Neural cell (in vitro differentiated cells): ENCODE results near the gene SLC66A1. TPM values are rescaled to one million over a fixed set of nuclear protein-coding genes. Genes with fewer than 3 reads are reported as not detected.

Source experiments
- H2AFZ ChIP-seq: fragments of 200-600, 300-800 bp; sonication (generic), shearing (Covaris generic); 2 replicates; pipeline ENCODE4 v1.6.0; 2014; ENCODE audit warnings: low read depth, mild to moderate bottlenecking, antibody characterized with exemption, low read length, moderate library complexity
- H3F3A ChIP-seq: fragments of 200-600 bp; shearing (Covaris generic); 2 replicates; pipeline ENCODE4 v1.6.1; 2016; ENCODE audit warnings: mild to moderate bottlenecking, moderate library complexity, mixed read lengths, antibody characterized with exemption, low read length; ENCODE audit not compliant: insufficient read depth, poor library complexity, severe bottlenecking
- H3K27ac ChIP-seq: fragments of 200-600, 300-800 bp; sonication (generic), shearing (Covaris generic); 2 replicates; pipeline ENCODE4 v1.5.1; 2014; ENCODE audit warnings: mild to moderate bottlenecking, low read length, moderate library complexity
- H3K27me3 ChIP-seq: fragments of 300-800, 200-600 bp; sonication (generic), shearing (Covaris generic); 2 replicates; pipeline ENCODE4 v1.6.0; 2014; ENCODE audit warnings: mild to moderate bottlenecking, low read depth, low read length, moderate library complexity; ENCODE audit not compliant: insufficient read depth
- H3K36me3 ChIP-seq: fragments of 300-800, 200-600 bp; sonication (generic), shearing (Covaris generic); 2 replicates; pipeline ENCODE4 v1.5.1; 2014; ENCODE audit warnings: mild to moderate bottlenecking, antibody characterized with exemption, low read length, moderate library complexity; ENCODE audit not compliant: insufficient read depth
- H3K4me2 ChIP-seq: fragments of 300-800, 200-600 bp; sonication (generic), shearing (Covaris generic); 2 replicates; pipeline ENCODE4 v1.6.0; 2014; ENCODE audit warnings: mild to moderate bottlenecking, low read length
- H3K4me3 ChIP-seq: fragments of 300-800, 200-600 bp; sonication (generic), shearing (Covaris generic); 2 replicates; pipeline ENCODE4 v1.5.1; 2014; ENCODE audit warnings: mild to moderate bottlenecking, low read length, moderate library complexity
- H3K79me2 ChIP-seq: fragments of 200-600 bp; shearing (Covaris generic); replicated peaks from 2 replicates; pipeline ENCODE4 v1.6.0; 2014; ENCODE audit warnings: mild to moderate bottlenecking, low read length, moderate library complexity; ENCODE audit not compliant: insufficient read depth
- H3K9ac ChIP-seq: fragments of 300-800, 200-600 bp; sonication (generic), shearing (Covaris generic); 2 replicates; pipeline ENCODE4 v1.6.1; 2016; ENCODE audit warnings: mild to moderate bottlenecking, low read length, mixed read lengths
- H3K9me2 ChIP-seq: fragments of 200-600 bp; shearing (Covaris generic); 2 replicates; pipeline ENCODE4 v1.6.1; 2016; ENCODE audit warnings: mild to moderate bottlenecking, low read length, mixed read lengths; ENCODE audit not compliant: insufficient read depth
- H3K9me3 ChIP-seq: fragments of 200-600, 300-800 bp; sonication (generic), shearing (Covaris generic); 2 replicates; pipeline ENCODE4 v1.6.1; 2016; ENCODE audit warnings: mild to moderate bottlenecking, mixed run types, low read length, moderate library complexity, mixed read lengths
- H4K20me1 ChIP-seq: fragments of 200-600 bp; shearing (Covaris generic); 2 replicates; pipeline ENCODE4 v1.6.1; 2016; ENCODE audit warnings: mild to moderate bottlenecking, mixed run types; ENCODE audit not compliant: insufficient read depth
- CTCF ChIP-seq: fragments of 450-650 bp; IDR thresholded peaks from 2 replicates; pipeline ENCODE4 v1.5.1; 2014; ENCODE audit warnings: antibody characterized with exemption, mild to moderate bottlenecking, moderate library complexity; ENCODE audit not compliant: poor library complexity, severe bottlenecking
- EP300 ChIP-seq: fragments of 450-650 bp; conservative IDR thresholded peaks from 2 replicates; pipeline ENCODE4 v1.6.1; 2014; ENCODE audit warnings: antibody characterized with exemption, mild to moderate bottlenecking, moderate library complexity; ENCODE audit not compliant: poor library complexity, severe bottlenecking
- EZH2 ChIP-seq: fragments of 200-600, 300-800 bp; shearing (Covaris generic), sonication (generic); IDR thresholded peaks from 2 replicates; pipeline ENCODE4 v1.6.1; 2014; ENCODE audit warnings: antibody characterized with exemption, low read length, borderline replicate concordance, mild to moderate bottlenecking; ENCODE audit not compliant: insufficient read depth, poor library complexity, severe bottlenecking
- MXI1 ChIP-seq: fragments of 450-650 bp; conservative IDR thresholded peaks from 2 replicates; pipeline ENCODE4 v1.6.1; 2014; ENCODE audit warnings: antibody characterized with exemption, mild to moderate bottlenecking; ENCODE audit not compliant: poor library complexity, severe bottlenecking
- POLR2AphosphoS5 ChIP-seq: IDR thresholded peaks from 2 replicates; pipeline ENCODE4 v1.6.1; 2012
- RAD21 ChIP-seq: fragments of 450-650 bp; conservative IDR thresholded peaks from 2 replicates; pipeline ENCODE4 v1.6.1; 2014; ENCODE audit warnings: antibody characterized with exemption, mild to moderate bottlenecking, moderate library complexity
- REST ChIP-seq: IDR thresholded peaks from 2 replicates; pipeline ENCODE4 v1.6.1; 2012; ENCODE audit warnings: borderline replicate concordance
- SMC3 ChIP-seq: fragments of 450-650 bp; conservative IDR thresholded peaks from 2 replicates; pipeline ENCODE4 v1.6.1; 2014; ENCODE audit warnings: antibody characterized with exemption, mild to moderate bottlenecking, moderate library complexity; ENCODE audit not compliant: poor library complexity
- TAF1 ChIP-seq: IDR thresholded peaks from 2 replicates; pipeline ENCODE4 v1.6.1; 2012; ENCODE audit warnings: low read depth
- polyA minus RNA-seq: library from RNA; depleted of rRNA, polyadenylated mRNA; stranded (reverse); fragments of >200 nt; gene quantifications from 2 replicates; pipeline ENCODE4 v1.2.3, GENCODE V29; 2014
- polyA plus RNA-seq: library from polyadenylated mRNA; depleted of rRNA; stranded (reverse); fragments of >200 nt; gene quantifications from 2 replicates; pipeline ENCODE4 v1.2.3, GENCODE V29; 2014

SLC66A1 gene
- polyA plus RNA-seq, result 31.8 and 48.3 TPM in 2 replicates
- polyA minus RNA-seq, result 25.6 and 34.1 TPM in 2 replicates

- peak within 1 kb of the TSS; percentile 98 for H3K4me3 ChIP-seq
- H2AFZ ChIP-seq, result peak within 1 kb of the TSS; percentile 40
- H3K79me2 ChIP-seq, result peaks cover 12% of the 10 kb centered on the region
- H3K36me3 ChIP-seq, result no peaks in the 10 kb centered on the region
- no peaks in the 10 kb centered on the region for H4K20me1 ChIP-seq
- TF ChIP-seq SMC3 (peak; percentile 34), REST (peak; percentile 37), EP300 (no peak), MXI1 (peak; percentile 81), TAF1 (no peak), POLR2AphosphoS5 (peak; percentile 80)
- H3K27me3 ChIP-seq, result no peaks in the 10 kb centered on the region
- no peaks in the 10 kb centered on the region for H3K9me3 ChIP-seq
- H3K4me2 ChIP-seq, result peak within 1 kb of the TSS; percentile 88
- H3K27ac ChIP-seq, result peak within 1 kb of the TSS; percentile 47
- no peaks in the 10 kb centered on the region for H3K9me2 ChIP-seq
- no peaks in the 10 kb centered on the region for H3F3A ChIP-seq
- peak within 1 kb of the TSS; percentile 90 for H3K9ac ChIP-seq
These were observed at the start of gene SLC66A1, which contains the start of gene AKR7A2 for GRCh38 chr1:19311931-19312781. SLC66A1 (plus strand) TSS chr1:19312326; CDS start chr1:19317678, 5,352 bp downstream. AKR7A2 (minus strand) TSS chr1:19312144; CDS start chr1:19312124, 20 bp downstream.

GRCh38 chr1:19262744-19263143 lies 49.4 kb upstream of the SLC66A1 start:
- TF ChIP-seq RAD21, result no peak
- TF ChIP-seq CTCF, result no peak
- TF ChIP-seq MXI1, result no peak
- TF ChIP-seq SMC3, result no peak
- TF ChIP-seq EZH2, result no peak
- TF ChIP-seq TAF1, result no peak
- no peak for TF ChIP-seq POLR2AphosphoS5
- no peak for TF ChIP-seq REST
- no peak for TF ChIP-seq EP300
- Histone ChIP-seq H3K79me2 (no peaks in the 10 kb centered on the region), H2AFZ (no peak overlapping the region), H3K9me3 (no peaks in the 10 kb centered on the region), H3K36me3 (no peaks in the 10 kb centered on the region), H3K27me3 (no peaks in the 10 kb centered on the region), H3K4me2 (no peak overlapping the region), H4K20me1 (no peaks in the 10 kb centered on the region), H3K4me3 (no peak overlapping the region), H3K27ac (no peak overlapping the region), H3K9me2 (no peaks in the 10 kb centered on the region), H3F3A (no peaks in the 10 kb centered on the region), H3K9ac (no peak overlapping the region)
